Esophagus (tissue), 2 donors: ENCODE data around the gene NAGPA. TPM values are rescaled to one million over a fixed set of nuclear protein-coding genes. Genes with fewer than 3 reads are reported as not detected.
A peak's percentile ranks its signal among the peaks of the same experiment; 100 is the strongest.

ENCODE experiments used
- H3K27ac ChIP-seq, 2 donors: one replicate each; pipeline ENCODE4 v1.5.1; 2013; ENCODE audit warnings: low read depth in 2 of 2, mild to moderate bottlenecking in 2 of 2, inconsistent platforms in 1 of 2, low read length in 1 of 2, moderate library complexity in 1 of 2
- H3K27me3 ChIP-seq, 2 donors: one replicate each; pipeline ENCODE4 v1.6.1; 2013; ENCODE audit warnings: low read length in 2 of 2, control low read depth in 1 of 2, mild to moderate bottlenecking in 1 of 2; ENCODE audit not compliant: insufficient read depth in 2 of 2, control insufficient read depth in 1 of 2
- H3K36me3 ChIP-seq, 2 donors: one replicate each; pipeline ENCODE4 v1.6.1; 2013; ENCODE audit warnings: low read length in 1 of 2; ENCODE audit not compliant: control insufficient read depth in 2 of 2, insufficient read depth in 2 of 2
- H3K4me1 ChIP-seq, 2 donors: one replicate each; pipeline ENCODE4 v1.6.1; 2013; ENCODE audit warnings: low read length in 1 of 2; ENCODE audit not compliant: control insufficient read depth in 2 of 2, insufficient read depth in 2 of 2
- H3K4me3 ChIP-seq, 2 donors: one replicate each; pipeline ENCODE4 v1.5.1; 2013; ENCODE audit warnings: low read length in 2 of 2, mild to moderate bottlenecking in 2 of 2, low read depth in 1 of 2, moderate library complexity in 1 of 2
- H3K9me3 ChIP-seq, 2 donors: one replicate each; pipeline ENCODE4 v1.6.1; 2013; ENCODE audit warnings: mild to moderate bottlenecking in 2 of 2, low read depth in 1 of 2, low read length in 1 of 2, moderate library complexity in 1 of 2; ENCODE audit not compliant: control insufficient read depth in 2 of 2, insufficient read depth in 1 of 2
- WGBS, 2 donors: extraction: QIAGEN DNeasy Blood & Tissue Kit; methylation state at CpG; one replicate each; pipeline ENCODE4 v1.1.7; 2013; 5-methylcytosine and 5-hydroxymethylcytosine counted together
- polyA plus RNA-seq, 2 donors: library from polyadenylated mRNA; stranded (reverse); fragments of 200-250 nt; gene quantifications; one replicate each; pipeline ENCODE4 v1.2.3, GENCODE V29; 2013
- donor health status: healthy with polysubstance abuse.
- donor health status: Bipolar disorder and iron deficiency.

Gene NAGPA
- polyA plus RNA-seq, 2 donors = 5.5 to 9.6 TPM

DNA sequence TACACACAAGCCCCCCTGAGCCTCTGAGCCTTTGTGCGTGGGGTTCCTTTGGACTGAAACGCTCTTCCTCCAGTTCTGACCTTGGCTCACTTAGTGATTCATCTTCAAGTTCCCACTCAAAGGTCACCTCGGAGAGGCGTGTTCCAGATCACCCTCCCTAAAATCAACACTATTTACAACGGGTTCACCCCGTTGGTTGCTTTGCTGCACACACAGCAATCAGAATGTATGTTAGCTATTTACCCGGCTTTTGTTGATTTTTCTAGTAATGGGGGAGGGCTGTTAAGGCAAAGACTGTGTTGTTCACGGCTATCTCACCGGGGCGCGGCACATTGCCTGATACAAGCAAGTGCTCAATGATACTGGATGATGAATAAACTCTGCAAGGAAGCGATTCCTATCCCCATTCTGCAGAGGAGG lies 977 bp downstream of the NAGPA start:
- Histone ChIP-seq H3K4me1 (peaks cover 0 to 3% of the 10 kb centered on the region in 2 donors), H3K27ac (peak overlapping the region in 1 of 2 donors; percentile 51), H3K27me3 (no peaks in the 10 kb centered on the region), H3K4me3 (peak overlapping the region; percentile 70 to 93), H3K36me3 (peaks cover 0 to 14% of the 10 kb centered on the region in 2 donors), H3K9me3 (no peaks in the 10 kb centered on the region)
- 29 to 33% methylated on average over 12 of the region's 12 CpGs for WGBS, 2 donors

GRCh38 chr16:5031601-5032000 lies 2.1 kb downstream of the NAGPA start:
- H3K27me3 ChIP-seq = no peaks in the 10 kb centered on the region
- 75 to 83% methylated on average over 7 of the region's 7 CpGs for WGBS, 2 donors
- no peak overlapping the region for H3K27ac ChIP-seq
- peaks cover 0 to 3% of the 10 kb centered on the region in 2 donors for H3K4me1 ChIP-seq
- peaks cover 0 to 21% of the 10 kb centered on the region in 2 donors for H3K36me3 ChIP-seq
- H3K4me3 ChIP-seq = no peak overlapping the region
- H3K9me3 ChIP-seq = no peaks in the 10 kb centered on the region

DNA sequence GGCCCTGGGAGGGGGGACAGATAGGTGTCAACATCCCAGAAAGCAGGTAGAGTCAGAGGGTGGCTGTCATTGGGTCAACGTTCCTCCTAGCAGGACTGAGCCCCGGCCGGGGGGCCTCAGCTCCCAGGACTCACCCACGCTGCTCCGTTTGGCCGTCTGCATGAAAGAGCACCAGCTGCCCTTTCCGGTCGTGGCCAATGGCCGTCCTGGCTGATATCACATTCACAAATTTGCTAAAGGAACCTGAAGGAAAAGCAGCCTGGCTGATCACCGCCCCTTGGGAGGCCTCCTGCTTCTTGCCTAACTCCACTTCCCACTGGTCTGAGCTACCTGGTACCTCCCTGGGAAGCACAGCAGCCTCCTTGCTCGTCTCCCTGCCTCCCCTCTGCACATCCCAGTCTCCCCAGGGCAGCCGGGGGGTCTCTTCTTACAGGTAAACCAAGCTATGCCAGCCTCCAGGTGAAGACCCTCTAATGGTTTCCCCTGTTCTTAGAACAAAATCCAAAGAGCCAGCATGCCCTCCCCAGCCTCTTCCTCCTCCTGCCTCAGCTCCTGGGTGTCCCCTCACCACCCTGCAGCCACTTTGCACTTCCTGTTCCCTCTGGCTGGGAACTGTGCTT lies 3.4 kb downstream of the NAGPA start:
- no peak overlapping the region for H3K4me3 ChIP-seq
- H3K27ac ChIP-seq = no peak overlapping the region
- WGBS, 2 donors = 90 to 94% methylated on average over 12 of the region's 12 CpGs
- peaks cover 0 to 21% of the 10 kb centered on the region in 2 donors for H3K36me3 ChIP-seq
- H3K27me3 ChIP-seq = no peaks in the 10 kb centered on the region
- H3K9me3 ChIP-seq = no peaks in the 10 kb centered on the region
- H3K4me1 ChIP-seq = peaks cover 0 to 3% of the 10 kb centered on the region in 2 donors

DNA sequence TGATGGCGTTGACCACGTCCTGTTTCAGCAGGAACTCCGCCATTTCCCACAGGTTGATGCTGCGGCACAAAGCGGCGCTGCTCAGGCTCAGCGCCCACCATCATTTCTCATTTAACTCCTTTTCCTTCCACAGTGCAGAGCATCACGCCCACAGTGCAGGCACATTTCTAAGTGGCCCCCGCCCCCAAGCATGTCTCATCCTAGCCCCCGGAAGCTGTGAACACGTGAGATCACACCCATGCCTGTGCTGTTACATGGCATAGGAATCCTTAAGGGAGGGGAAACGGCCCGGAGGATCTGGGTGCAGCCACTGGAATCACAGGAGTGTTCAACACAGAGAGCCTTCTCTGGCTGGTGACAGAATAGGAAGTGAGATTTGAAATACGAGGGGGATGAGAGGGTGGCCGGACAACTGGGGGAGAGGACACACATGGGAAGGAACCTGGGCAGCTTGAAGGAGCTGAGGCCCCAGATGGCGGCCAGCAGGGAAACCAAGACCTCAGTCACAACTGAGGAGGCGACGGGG lies 4.7 kb downstream of the NAGPA start:
- Histone ChIP-seq H3K27ac (no peak overlapping the region), H3K4me3 (no peak overlapping the region), H3K4me1 (peaks cover 0 to 2% of the 10 kb centered on the region in 2 donors), H3K36me3 (peaks cover 0 to 21% of the 10 kb centered on the region in 2 donors), H3K27me3 (no peaks in the 10 kb centered on the region), H3K9me3 (no peaks in the 10 kb centered on the region)
- 87 to 89% methylated on average over 18 of the region's 18 CpGs for WGBS, 2 donors

DNA sequence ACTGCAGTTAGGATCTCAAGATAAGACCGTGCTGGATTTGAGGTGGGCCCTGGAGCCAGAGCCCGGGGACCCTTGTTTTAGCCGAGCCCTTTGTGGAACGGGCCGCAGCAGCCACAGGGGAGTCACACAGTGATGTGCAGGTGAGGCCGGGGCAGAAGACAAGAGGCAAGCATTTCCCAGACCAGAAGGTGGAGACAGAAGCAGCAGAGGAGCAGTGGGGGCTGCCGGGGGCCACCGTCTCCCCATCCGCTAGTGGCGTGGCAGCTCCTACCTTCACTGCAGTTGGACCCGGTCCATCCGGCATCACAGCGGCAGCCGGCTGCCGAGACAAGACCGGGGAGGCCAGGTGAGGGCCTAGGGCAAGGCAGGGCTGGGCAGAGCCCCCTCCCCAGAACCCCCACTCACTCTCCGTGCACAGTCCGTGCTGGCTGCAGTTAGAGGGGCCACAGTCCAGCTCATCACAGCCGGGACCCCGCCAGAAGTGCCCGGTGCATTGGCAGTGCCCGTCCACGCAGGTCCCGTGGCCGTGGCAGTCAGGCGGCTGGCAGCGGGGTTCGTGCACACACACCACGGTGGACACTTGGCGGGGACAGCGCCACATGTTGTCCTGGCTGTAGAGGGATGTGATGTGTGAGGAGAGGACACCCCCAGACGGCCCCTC lies 6.0 kb downstream of the NAGPA start:
- H3K4me3 ChIP-seq = no peak overlapping the region
- no peak overlapping the region for H3K27ac ChIP-seq
- peaks cover 0 to 2% of the 10 kb centered on the region in 2 donors for H3K4me1 ChIP-seq
- peaks cover 0 to 21% of the 10 kb centered on the region in 2 donors for H3K36me3 ChIP-seq
- no peaks in the 10 kb centered on the region for H3K27me3 ChIP-seq
- 93% methylated on average over 32 of the region's 32 CpGs for WGBS, 2 donors
- no peaks in the 10 kb centered on the region for H3K9me3 ChIP-seq

DNA sequence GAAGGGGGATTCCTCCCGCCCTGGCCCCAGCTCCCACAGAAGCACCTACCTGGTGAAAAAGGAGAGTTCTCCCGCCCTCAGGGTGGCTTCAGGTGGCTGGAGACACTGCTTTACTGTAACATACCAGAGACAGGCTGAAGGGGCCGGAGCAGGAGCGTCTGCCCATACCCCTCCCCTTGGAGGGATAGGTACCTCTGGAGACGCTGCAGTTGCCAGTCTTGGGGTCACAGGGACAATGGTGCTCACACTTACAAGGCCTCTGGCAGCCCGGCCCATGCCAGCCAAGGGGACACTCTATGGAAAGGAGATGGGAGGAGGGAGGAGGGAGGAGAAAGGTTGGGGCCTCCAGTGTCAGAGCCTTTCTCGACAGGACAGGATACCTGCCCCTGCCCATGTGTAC lies 6.6 kb downstream of the NAGPA start:
- Histone ChIP-seq H3K36me3 (peaks cover 0 to 21% of the 10 kb centered on the region in 2 donors), H3K9me3 (no peaks in the 10 kb centered on the region), H3K4me3 (no peak overlapping the region), H3K4me1 (peaks cover 0 to 2% of the 10 kb centered on the region in 2 donors), H3K27me3 (no peaks in the 10 kb centered on the region), H3K27ac (no peak overlapping the region)
- WGBS, 2 donors = 88 to 93% methylated on average over 6 to 7 of the region's 7 CpGs

GRCh38 chr16:5026664-5027063 lies 7.1 kb downstream of the NAGPA start:
- Histone ChIP-seq H3K27me3 (no peaks in the 10 kb centered on the region), H3K36me3 (peaks cover 0 to 19% of the 10 kb centered on the region in 2 donors), H3K27ac (no peak overlapping the region), H3K4me3 (no peak overlapping the region), H3K4me1 (peaks cover 0 to 2% of the 10 kb centered on the region in 2 donors), H3K9me3 (no peaks in the 10 kb centered on the region)
- 91 to 92% methylated on average over 8 of the region's 8 CpGs for WGBS, 2 donors

DNA sequence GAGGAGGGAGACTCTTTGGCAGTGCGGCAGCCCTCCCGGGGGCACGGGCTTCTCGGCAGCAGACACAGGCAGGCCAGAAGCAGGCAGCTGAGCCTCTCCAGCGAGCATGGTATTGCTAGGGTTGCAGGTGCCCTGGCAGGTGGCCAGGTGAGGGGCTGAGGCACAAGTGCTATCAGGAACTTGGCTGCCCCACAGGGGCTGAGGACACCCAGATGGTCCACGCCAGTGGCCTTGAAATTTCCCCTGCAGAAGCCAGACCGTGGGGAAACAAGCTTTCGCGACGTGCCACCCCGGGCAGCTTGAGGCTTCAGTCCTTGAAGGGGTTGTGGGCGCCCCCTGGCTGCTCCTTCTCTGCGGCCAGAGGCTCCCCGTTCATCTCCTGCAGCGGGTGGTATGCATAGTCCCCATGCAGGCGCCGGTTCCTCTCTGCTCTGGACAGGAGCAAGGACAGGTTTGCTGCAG lies 8.5 kb downstream of the NAGPA start:
- H3K36me3 ChIP-seq = peaks cover 0 to 14% of the 10 kb centered on the region in 2 donors
- WGBS, 2 donors = 48 to 57% methylated on average over 17 of the region's 17 CpGs
- no peak overlapping the region for H3K4me3 ChIP-seq
- H3K27me3 ChIP-seq = no peaks in the 10 kb centered on the region
- H3K27ac ChIP-seq = no peak overlapping the region
- H3K9me3 ChIP-seq = no peaks in the 10 kb centered on the region
- peaks cover 0 to 2% of the 10 kb centered on the region in 2 donors for H3K4me1 ChIP-seq

- no peak overlapping the region for H3K4me3 ChIP-seq
- H3K9me3 ChIP-seq = no peaks in the 10 kb centered on the region
- H3K27me3 ChIP-seq = no peaks in the 10 kb centered on the region
- peaks cover 0 to 14% of the 10 kb centered on the region in 2 donors for H3K36me3 ChIP-seq
- 31 to 49% methylated on average over 4 of the region's 4 CpGs for WGBS, 2 donors
- no peak overlapping the region for H3K27ac ChIP-seq
- H3K4me1 ChIP-seq = peaks cover 0 to 2% of the 10 kb centered on the region in 2 donors
Observed at GRCh38 chr16:5024632-5025031, 9.1 kb downstream of the NAGPA start.
